ENCODE data around the gene ZNF2.

The ZNF2 gene

DNA sequence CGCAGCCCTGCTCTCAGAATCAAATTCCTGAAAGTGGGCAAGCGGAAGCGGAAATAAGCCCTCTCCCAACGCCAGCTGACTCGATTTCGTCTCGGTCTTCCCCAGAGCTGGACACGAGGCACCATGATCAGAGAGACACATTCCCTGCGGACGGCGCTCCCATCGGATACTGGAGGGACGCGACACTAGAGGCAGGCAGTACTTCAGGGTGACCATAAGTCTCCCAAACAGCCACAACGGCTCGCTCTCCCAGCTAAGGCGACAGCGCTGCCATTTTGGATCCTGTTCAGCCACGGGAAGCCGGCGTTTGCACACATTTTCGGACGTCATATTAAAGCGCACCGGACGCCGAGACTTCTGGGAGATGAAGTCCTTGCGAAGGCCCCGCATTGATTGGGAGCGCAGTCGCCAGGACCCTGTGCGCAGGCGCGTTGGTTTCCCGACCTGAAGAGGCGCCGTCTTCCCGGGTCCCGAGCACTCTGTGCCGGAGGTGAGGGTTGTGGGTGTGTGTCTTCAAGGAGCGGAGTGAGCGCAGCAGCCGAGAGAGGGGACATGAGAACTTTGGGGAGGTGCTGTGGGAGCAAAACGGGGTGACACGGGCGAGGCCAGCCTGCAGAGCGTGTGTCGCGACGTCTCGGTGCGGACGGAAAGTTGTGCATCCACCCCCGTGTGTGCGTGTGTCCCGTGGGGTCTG, at the start of gene ZNF2:
Gene ZNF2, plus strand, starts transcription at position 439 of the 694 bp plus-strand sequence. CDS start 10,418 bp downstream, outside the sequence.
- DNase-seq (ENCODE audit: low read depth in 2 of 3, low spot score in 1 of 3): peak; percentile 93 to 96 (median 95)

DNA sequence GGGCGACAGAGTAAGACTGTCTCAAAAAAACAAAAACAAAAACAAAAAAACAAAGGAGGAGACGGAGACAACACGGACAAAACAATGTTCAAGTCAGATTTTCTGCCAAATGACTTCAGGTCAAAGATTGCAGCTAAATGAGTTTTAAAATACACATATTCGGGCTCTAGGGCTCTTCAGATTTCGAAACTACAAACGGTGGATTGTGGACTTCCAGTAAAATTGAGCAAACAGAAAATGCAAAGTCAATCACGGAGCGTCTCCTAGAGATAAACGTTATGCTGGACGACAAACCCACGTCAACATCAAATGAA, 44.6 kb upstream of the ZNF2 start:
- no peak for DNase-seq (ENCODE audit: low read depth in 2 of 3, low spot score in 1 of 3)

DNA sequence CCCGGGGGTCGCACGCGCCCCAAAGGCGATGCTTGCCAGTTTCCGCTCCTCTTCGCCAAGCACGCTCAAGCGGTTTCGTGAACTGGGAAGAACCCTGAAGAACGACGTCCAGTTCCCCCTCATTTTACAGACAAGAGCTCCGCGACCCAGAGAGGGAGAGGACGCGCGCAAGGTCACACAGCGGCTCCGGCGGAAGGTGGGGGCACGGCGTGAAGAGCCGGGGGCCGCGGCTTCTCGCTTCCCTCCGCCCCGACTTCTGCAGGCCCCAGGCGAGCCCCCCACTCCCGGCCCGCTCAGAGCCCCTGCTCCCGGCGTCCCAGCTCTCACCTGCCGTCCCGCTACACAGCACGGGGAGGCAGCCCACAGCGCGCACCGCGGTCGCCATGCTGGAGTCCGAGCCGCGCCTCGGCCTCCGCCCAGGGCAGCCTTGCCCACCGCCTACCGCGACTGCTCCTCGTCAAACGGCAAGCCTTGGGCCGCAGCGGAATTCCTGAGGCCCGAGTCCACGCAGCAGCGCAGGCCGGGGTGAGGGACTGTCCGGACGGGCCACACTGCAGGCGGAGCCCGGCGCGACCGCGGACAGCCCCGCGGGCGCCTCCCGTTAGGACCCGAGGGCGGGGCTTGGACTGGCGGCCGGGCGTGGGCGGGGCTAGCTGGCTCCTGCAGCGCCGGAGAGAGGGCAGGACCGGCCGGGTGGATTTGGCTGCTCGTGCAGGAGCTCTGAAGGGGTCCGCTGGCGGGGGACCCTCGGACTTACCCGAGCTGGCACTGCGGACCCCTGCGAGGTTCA, 44.0 kb upstream of the ZNF2 start, which contains the start of gene MRPS5:
Gene MRPS5, minus strand, starts transcription at position 402 of the 790 bp plus-strand sequence. Its CDS starts 17 bp downstream, at position 385.
- DNase-seq (ENCODE audit: low read depth in 2 of 3, low spot score in 1 of 3): peak; percentile 76 to 92 (median 91)

DNA sequence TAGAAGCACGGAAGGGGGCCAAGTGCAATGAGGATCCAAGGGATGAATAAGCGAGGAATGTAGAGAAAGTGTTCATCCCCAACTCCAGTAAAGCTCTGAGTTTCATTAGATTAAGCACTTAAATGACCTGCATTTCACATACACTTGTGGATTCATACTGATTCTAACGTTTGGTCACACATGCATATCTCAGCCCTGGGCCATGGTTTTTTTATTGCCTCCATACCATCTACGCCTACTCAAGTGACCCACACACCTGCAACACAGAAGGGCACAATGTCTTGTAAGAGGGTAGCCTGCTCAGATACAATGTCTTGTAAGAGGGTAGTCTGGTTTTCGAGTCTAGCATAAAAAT, 43.4 kb upstream of the ZNF2 start:
- DNase-seq (ENCODE audit: low read depth in 2 of 3, low spot score in 1 of 3): no peak

DNA sequence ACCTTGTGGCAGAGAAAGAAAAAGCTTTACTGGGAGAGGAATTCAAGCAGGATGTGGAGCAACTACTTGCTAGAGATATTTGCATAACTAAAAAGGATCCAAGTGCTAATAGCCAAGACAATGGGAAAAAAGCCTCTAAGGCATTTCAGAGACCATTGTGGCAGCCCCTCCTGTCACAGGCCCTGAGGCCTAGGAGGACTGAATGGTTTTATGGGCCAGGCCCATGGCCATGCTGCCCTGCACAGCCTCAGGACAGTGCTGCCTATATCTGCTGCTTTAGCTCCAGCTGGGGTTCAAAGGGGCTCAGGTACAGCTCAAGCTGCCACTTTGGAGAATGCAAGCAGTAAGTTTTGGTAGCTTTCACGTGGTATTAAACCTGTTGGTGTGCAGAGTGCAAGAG, 26.9 kb upstream of the ZNF2 start:
- no peak for DNase-seq (ENCODE audit: low read depth in 2 of 3, low spot score in 1 of 3)

DNA sequence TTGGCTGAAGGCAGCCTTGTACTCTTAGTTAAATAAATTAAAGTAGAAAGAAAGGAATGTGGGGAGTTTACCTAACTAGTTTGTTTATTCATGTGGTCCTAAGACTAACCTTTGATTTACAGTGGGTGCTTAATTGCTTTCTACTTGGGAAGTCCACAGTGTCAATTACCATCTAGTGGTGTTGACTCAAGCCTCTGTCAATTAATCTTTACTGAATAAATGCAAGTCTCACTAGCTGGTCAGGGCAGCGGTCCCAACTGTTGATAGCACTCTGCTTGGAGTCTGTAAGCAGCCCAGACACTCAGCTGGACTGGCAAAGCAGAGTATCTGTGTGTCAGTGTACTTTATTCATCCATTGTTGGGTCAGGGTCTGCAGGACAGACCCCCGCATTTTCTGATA, 21.8 kb upstream of the ZNF2 start:
- DNase-seq (ENCODE audit: low read depth in 2 of 3, low spot score in 1 of 3): no peak

DNA sequence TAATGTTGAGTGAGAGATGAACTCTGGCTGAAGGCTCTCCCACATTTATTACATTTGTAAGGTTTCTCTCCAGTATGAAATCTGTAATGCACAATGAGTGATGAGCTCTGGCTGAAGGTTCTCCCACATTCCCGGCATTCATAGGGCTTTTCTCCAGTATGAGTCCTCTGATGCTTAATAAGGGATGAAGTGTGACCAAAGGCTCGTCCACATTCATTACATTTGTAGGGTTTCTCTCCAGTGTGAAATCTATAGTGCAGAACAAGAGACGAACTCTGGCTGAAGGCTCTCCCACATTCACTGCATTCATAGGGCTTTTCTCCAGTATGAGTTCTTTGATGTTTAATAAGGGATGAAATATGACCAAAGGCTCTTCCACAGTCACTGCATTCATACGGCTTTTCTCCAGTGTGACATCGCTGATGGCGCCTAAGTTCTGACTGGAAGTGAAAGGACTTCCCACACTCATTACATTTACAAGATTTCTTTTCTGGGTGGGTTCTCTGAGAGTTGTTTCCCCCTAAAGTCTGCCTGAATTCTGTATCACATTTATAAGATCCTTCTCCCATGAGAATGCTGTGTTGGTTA, 16.1 kb upstream of the ZNF2 start:
- no peak for DNase-seq (ENCODE audit: low read depth in 2 of 3, low spot score in 1 of 3)

DNA sequence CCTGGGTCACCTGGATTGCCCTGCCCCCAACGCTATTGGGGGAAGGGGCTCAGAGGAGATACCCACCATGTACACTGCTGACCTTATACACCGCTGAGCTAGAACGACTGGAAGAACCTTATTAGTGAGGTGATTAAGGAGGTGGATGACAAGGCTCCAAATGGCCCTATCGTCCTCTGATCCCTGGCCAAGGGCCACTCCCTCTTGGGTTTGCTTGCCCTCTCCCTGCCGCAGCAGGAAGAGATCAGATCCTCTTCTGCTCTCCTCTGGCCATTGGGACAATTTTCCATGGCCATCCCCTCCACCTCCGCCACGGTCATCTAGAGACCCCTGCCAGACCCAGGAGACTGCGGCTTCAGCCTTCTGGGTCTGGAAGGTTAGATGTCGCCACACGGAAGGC, 7.2 kb upstream of the ZNF2 start:
- no peak for DNase-seq (ENCODE audit: low read depth in 2 of 3, low spot score in 1 of 3)

DNA sequence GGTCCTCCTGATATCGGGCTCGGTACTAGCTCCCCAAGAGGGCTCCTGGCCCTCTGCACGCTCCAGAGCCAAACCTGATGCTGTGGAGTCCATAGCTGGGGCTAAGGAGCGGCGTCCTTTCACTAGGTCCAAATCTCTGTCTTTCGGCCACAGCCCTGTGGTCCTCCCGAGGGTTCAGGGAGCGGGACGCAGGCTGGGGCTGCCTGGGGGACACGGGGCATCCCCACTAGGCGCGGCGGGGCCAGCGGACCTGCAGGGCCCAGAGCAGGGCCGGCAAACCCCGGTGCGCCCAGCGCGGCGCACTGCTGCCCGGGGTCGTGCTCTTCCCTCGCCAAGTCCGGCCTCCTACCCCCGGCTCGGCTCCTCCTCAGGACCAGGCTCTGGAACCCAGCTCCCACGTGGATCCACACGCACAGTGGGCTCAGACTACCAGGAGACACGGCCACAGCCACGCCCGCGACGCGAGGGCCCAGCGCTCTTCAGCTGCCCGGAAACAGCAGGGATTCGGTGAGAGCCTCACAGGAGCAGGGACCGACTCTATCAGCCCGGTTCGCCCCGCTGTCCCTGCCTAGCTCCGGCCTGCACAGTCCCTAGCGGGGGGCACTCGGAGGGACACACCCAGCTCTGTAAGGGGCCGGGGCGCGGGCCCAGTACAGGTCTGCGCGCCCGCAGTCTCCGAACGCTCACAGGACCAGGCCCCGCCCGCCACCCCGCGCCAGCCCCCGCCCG, 6.6 kb upstream of the ZNF2 start:
- peak in 1 of 3 donors; percentile 14 for DNase-seq (ENCODE audit: low read depth in 2 of 3, low spot score in 1 of 3)

DNA sequence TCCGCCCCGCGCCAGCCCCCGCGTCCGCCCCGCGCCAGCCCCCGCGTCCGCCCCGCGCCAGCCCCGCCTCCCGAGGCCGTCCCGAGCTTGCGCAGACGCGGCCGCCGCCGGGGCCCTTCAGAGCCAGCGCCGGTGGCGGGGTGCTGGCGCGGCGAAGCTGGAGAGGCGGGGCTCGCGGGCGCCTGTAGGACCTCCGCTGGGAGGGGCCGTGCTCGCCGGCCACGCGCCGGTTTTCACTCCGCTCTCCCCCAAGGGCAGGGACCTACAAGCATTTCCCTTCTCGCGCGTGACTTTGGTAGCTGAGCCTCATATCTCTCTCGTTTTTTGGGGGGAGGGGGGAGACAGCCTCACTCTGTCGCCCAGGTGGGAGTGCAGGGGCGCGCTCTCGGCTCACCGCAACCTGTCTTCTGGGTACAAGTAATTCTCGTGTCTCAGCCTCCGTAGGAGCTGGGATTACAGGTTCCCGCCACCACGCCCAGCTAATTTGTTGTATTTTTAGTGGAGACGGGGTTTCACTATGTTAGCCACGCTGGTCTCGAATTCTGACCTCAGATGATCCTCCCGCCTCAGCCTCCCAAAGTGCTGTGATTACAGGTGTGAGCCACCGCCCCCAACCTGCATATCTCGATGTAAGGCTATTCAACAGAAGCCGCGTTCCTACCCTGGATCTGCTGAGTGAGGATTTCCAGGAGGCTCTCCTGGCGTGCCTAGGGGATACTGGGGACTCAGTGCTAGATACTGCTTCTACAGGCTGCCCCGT, 5.7 kb upstream of the ZNF2 start, which contains the start of gene ZNF514:
Gene ZNF514, minus strand, starts transcription at position 159 of the 760 bp plus-strand sequence. CDS start 6,595 bp downstream, outside the sequence.
- DNase-seq (ENCODE audit: low read depth in 2 of 3, low spot score in 1 of 3): peak; percentile 30 to 70 (median 37)

DNA sequence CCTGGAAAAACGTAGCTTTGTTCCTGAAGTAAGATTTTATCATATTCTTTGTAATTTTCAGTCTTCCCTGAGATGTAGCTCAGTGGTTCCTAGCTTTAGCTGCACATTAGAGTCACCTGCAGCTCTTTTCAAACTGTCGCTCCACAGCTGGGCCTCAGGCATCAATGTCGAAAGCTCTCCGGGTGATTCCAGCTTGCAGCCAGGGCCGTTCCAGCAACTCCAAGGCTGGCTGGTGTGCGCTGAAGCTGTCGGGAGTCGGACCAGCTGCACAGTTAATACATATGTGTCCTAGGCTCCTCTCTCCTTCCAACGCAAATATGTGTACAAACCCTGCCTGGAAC, 609 bp upstream of the ZNF2 start:
- no peak for DNase-seq (ENCODE audit: low read depth in 2 of 3, low spot score in 1 of 3)

DNA sequence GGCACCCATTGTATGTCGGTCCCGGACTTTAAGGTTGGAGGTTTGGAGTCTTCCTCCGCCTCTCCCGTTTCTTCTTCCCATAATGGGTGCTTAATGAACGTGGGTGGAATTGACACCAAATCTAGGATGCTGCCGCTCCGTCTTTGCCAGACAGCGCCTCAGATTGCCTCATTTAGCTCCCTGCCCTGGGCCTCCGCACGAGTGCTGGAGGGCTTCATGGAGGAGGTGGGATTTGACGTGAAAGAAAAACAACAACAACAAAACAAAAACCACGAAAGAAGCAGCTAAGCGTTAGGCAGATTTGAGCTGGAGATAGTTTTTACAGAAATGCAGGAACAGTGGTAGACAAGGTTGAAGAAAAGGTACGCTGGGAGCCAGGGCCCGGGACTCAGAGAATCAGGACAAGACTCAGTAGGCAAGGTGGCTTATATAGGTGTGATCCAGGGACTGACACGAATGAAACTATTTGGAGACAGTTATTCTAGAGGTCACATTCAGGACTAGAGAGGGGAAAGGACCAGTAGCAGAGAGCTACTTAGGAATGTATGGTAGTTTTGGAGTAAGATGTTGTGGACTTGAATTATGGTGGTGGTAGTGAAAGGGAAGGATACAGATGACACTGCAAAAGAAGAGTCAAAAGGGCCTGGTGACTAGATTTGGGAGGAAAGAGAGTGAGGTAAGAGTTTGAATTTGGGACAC, 605 bp downstream of the ZNF2 start:
- no peak for DNase-seq (ENCODE audit: low read depth in 2 of 3, low spot score in 1 of 3)

DNA sequence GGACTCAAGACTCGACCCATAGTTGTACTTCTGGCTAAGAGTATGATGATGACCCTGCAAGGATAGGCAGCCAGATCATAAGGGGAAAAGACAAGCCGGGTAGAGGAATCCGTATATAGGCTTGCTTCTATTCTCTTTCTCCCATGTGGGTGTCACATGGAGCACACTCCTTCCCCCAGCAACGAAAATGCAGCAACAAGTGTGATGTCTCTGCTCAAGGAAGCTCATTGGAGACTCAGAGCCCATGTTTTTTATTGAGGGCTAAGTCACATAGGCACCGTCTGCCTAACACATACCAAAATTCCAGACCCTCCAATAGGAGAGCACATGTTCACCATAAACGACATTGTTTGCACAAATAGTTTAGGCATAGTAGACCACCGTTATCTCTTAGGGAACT, 6.3 kb downstream of the ZNF2 start:
- no peak for DNase-seq (ENCODE audit: low read depth in 2 of 3, low spot score in 1 of 3)

DNA sequence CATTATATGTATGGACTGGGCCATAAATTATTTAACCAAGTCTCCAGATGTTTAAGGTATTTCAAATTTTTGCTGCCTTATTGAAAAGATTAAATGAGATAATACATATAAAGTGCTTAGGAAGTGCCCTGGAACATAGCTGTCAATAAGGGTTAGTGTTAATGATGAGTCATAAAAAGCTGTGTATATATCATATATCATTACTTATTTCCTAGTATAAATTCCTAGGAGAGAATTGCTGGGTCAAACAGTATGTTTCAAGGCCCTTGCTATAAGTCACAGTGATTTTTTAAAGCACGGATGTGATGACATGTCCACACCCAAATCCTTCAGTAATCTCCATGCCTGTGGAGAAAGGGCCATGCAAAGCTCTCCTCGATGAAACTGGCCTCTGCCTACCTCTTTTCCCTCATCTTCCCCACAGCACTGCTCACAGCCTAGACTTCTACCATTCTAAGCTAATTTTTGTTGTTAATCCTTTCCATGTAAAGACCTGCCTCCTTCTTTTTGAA, 8.5 kb downstream of the ZNF2 start:
- DNase-seq (ENCODE audit: low read depth in 2 of 3, low spot score in 1 of 3): no peak

DNA sequence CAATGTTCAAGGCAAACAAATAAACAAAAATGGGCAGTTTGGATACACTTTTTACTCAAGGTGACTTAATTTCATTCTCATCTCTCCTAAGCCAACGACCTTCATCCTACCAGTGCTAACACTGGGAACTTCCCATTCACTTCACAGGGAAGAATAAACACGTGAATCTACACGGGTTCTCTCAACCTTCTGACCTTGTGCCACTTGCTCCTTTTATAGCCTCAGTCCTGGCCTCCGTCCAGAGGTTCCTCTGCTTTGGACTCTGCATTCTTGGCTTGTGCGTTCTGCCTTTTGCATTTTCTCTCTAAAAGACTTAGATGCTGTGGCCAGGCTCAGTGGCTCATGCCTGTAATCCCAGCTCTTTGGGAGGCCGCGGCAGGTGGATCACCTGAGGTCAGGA, 13.8 kb downstream of the ZNF2 start:
- no peak for DNase-seq (ENCODE audit: low read depth in 2 of 3, low spot score in 1 of 3)

DNA sequence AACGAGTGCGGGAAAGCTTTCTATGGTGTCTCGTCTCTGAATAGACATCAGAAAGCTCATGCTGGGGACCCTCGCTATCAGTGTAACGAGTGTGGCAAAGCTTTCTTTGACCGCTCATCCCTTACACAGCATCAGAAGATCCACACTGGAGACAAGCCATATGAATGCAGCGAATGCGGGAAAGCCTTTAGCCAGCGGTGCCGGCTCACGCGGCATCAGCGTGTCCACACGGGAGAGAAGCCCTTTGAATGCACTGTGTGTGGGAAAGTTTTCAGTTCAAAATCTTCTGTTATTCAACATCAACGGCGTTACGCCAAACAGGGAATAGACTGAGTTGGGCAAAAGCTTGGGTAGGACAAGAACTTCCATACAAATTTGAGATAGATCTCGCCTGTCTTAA, 16.2 kb downstream of the ZNF2 start:
- DNase-seq (ENCODE audit: low read depth in 2 of 3, low spot score in 1 of 3): no peak

DNA sequence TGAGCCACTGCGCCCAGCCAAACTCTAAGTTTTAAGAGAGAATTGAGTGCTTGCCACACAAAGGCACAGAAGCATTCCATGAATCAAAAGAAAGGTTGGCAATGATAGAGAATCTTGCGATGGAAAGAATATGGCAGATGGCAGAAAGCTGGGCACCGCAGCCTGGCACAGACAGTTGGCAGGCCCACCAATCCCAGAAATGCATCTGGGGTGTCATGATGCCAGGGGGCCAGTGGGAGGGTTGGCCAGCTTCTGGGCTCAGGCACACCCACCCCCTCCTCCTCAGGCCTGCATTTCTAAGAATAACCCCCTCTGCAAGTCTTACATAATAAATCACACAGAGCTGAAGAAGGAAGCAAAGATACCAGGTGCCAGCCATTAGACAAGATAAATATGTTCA, 19.6 kb downstream of the ZNF2 start:
- DNase-seq (ENCODE audit: low read depth in 2 of 3, low spot score in 1 of 3): no peak

DNA sequence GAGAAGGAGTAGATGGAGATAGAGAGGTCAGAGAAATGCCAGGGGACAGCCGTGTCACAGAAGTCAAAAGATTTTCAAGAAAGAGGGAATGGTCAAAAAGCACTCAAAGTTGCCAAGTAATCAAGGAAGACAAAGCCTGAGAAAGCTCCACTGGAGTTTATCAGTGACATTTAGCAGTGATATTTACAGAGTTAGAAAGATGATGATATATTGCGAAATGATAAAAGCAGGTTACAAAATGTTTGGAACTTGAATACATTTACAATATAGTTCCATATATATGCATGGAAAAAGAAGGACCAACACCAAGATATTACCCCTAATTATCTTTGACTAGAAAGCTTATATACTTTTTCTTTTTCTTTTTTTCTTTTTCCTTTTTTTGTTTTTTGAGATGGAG, 20.4 kb downstream of the ZNF2 start:
- DNase-seq (ENCODE audit: low read depth in 2 of 3, low spot score in 1 of 3): no peak

DNA sequence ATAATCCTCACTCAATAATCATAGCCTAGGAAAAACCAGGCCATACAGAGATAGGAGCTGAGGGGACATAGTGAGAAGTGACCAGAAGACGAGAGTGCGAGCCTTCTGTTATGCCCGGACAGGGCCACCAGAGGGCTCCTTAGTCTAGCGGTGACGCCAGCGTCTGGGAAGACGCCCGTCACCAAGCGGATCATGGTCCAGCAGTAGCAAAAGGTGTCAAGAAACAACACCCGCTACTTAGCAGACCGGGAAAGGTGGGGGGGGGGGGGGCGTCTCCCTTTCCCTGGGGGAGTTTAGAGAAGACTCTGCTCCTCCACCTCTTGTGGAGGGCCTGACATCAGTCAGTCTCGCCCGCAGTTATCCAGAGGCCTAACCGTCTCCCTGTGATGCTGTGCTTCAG, 27.3 kb downstream of the ZNF2 start:
- DNase-seq (ENCODE audit: low read depth in 2 of 3, low spot score in 1 of 3): peak; percentile 28 to 43 (median 38)

DNA sequence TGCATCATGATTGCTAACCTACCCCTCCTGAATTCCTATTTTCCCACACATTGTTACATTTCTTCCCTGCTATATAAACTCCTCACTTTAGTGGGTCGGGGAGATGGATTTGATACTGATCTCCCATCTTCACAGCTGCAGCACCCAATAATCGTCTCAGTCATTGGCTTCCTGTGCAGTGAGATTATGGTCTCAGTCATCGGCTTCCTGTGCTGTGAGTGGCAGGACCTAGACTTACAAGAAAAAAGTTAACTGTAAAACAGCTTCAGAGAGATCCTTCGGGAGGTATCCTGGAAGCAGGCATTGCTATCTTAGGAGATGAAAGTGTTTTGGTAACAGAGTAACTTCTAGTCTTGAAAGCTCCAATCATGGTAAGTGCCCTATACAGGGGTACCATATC, 38.3 kb downstream of the ZNF2 start:
- no peak for DNase-seq (ENCODE audit: low read depth in 2 of 3, low spot score in 1 of 3)

All from stimulated activated CD4-positive, alpha-beta T cell treated with anti-CD3 and anti-CD28 coated beads, Interleukin-12 subunit alpha, Interleukin-12 subunit beta, amount 100 ng/mL, for 48 hours (primary cell).